Right renal pelvis (tissue), 4 donors: ENCODE measurements around the gene TLCD3B. TPM values are rescaled to one million over a fixed set of nuclear protein-coding genes. Genes with fewer than 3 reads are reported as not detected.
"Not testable (repeated sequence)": the region's sequence is repeated elsewhere in the genome, so short reads cannot be mapped to it uniquely, and the experiment has no call there.

Source experiments
- DNase-seq, 4 donors: peaks; one replicate each; pipeline ENCODE4 v3.0.0-alpha.2; 2013; ENCODE audit warnings: low read depth in 4 of 4, low spot score in 3 of 4, missing footprints in 1 of 4
- polyA plus RNA-seq, 4 donors: library from polyadenylated mRNA; unstranded; fragments of 120-200 nt; gene quantifications; one replicate each; pipeline ENCODE4 v1.2.1, GENCODE V29; 2013; ENCODE audit not compliant: insufficient read length in 4 of 4

The TLCD3B gene
- polyA plus RNA-seq, 4 donors, result 0.58 to 1.4 (median 0.81) TPM

DNA sequence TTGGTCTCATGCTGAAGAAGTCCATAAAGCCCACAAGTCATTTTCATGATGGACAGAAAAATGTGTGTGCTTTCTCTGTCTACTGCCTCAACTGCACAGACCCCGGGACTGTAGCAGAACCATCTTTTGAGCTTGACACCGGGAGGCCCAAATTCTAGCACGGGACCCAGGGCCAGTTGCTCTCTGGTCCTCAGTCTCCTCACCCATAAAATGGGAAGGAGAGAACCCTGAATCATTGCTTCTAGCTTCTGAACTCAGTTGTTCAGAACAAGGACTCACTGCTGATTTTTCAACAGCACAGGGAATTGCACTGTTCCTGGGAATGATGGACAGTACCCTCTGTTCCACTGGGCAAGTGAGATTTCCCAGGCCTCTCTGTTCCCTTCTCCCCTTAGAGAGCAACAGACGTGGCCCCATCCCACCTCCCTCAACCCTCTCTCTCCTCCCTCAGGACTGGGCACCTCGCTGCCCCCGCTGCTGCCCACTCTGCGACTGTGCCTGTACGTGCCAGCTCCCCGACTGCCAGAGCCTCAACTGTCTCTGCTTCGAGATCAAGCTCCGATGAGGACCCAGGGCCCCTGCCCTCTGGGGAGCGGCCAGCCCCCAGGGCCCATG lies 32.3 kb upstream of the TLCD3B start:
- no peak for DNase-seq

DNA sequence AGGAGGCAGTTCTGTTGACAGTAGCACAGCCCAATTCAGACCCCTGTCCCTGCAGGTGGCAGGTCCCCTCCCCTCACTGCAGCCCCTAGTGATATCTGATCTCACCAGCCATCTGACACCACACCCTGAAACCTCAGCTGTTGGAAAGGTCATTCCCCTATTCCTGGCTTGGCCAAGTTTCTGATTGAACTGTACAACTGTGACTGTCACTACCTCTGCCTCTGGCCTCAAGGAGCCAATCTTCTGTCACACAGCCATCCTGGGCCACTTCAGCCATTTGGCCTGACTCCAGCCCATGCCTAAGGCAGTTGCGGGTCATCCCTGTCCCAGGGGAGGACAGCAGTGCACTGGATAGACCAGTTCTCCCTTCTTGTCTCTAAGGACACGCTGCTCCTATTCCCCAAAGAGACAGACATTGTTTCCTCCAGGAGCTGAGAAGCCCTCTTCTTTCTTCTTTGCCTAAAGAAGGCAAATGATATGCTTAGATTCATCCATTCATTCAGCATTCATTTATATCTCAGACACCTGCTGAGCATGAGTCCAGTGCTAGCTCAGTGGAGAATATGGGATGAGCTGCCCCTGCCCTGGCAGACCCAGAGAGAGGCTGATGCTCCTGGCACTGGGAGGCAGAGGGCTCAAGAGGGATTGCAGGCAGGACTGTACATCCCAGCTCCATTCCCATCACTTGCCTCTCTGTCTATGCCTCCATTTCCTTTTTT lies 29.9 kb upstream of the TLCD3B start:
- DNase-seq, result no peak

DNA sequence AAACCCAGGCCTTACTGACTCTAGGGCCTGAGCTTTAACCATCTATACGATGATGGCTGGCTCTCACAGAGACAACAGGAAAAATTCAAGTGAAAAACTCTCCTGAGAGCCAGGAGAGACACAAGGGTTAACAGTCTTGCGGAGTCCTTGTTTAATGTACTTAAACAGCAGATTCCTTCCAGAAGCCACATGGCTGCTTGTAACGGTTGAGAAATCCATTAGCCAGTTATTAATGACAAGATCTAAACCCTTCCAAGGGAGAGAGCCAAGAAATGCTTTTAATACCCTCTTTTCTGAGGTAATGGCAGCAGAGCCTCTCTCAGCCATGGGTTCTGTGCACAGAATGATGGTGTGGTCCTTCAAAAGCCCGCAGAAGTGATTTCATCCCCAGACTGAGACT lies 29.3 kb upstream of the TLCD3B start:
- DNase-seq, result no peak

DNA sequence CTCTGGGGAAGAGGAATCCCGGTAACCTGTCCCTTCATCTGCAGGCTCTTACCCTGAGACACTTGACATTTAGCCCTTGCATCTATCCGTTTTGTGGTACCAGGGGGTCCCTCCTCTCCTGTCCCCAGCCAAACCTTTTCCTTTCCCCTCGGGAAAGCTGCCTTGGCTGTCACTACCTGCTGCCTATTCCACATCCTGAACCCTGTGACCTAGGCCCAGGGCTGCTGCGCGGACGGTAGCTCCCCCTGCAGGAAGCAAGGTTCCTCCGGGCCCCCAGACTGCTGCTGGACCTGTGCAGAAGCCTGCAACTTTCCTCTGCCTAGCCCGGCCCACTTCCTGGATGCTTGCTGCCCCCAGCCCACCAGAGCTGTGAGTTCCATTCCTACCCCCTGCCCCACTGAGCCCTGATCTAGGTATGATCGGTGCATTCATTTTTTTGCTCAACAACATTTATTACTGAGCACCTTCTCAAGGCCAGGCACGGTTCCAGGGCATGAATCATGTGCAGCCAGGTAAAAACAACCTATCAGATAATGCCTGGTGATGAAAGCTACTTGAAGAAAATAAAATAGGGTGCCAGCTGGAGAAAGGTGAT lies 24.0 kb upstream of the TLCD3B start:
- no peak for DNase-seq

DNA sequence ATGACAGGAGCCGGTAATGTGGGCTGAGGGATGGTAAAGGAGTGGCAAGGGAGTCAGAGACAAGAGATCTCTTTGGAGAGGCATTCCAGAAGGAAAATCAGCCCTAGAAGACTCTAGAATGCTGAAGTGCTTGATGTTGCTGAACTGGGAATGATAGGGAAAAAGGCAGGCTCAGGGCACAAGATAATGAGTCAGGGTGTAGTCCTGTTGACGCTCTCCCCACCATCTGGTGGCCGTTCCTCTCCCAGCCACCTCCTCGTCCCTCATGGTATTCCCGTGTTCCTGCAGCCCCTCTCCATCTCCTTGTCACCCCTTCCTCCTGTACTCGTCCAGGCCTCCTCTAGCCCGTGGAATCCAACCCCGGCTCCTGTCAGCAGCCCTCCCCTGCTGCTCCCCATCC lies 23.4 kb upstream of the TLCD3B start:
- DNase-seq, result no peak

DNA sequence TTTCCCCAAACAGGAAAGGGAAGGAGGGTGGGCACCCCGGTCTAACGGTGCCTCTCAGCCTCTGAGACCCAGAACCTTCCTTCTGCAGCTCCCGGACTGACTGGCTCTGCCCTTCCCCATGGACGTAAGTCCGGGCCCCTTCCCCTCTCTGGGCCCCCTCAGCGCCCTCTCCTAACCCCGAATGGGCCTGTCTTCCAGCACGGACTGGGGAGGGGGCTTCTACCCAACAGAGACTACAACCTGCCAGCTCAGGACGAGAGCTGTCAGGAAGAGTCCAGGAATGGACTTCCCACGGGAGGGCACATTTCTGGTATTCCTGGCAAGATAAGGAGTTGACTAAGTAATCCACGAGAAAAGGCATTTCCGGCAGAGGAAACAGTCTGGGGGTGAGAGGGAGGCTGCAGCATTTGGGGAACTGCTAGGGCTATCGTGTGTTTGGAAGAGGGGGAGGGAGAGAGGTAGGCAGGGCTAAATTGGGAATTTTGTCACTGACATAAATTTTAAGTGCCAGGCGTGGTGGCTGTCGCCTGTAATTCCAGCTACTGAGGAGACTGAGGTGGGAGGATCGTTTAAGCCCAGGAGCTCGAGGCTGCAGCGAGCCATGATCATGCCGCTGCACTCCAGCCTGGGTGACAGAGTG lies 22.4 kb upstream of the TLCD3B start:
- no peak for DNase-seq

DNA sequence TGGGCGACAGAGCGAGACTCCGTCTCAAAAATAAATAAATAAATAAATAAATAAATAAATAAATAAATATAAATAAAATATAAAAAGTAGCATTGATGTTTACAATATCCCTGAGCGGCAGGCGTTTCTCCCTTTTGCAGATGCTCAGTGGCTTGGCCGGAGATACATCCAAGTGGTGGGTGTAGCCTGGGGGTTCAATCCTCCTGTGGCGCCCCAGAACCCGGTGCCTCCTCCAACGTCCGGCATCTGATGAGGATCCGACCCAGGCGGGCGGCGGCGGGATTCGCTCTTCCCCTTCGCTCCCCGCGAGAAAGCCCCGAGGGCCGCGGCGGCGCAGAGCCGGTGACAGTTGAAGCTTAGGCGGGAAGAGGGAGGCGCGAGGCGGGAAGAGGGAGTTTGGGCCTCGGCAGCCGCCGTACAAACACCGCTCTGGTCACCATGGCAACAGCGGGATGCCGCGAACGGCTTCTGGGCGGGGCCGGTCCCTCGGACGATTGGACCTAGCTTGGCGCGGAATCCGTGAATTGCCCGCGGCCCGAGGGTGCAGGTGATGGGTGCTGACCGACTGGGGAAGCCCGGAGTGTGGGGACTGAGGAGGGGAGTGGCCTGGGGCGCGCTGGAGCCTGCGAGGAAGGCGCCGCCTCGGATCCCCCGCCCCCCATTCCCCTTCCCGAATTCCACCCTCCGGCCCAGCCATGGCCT lies 21.8 kb upstream of the TLCD3B start:
- DNase-seq, result peak; percentile 78 to 85 (median 80)

DNA sequence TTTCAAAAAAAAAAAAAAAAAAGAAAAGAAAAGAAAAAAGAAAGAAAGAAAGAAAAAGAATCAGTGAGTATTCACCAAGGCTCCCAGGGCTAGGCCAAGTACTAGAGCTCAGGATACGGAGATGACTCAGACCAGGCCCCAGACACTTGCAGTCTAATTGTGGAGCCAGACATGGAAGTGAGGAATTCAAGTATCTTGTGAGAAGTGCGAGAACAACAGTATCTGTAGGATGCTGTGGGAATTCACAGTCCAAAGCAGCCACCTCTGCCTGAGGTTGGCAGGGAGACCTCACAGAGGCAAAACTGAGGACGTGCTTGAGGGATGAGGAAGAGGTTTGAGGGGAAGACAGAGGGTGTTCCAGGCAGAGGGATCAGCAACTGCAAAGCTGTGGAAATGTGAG lies 20.4 kb upstream of the TLCD3B start:
- DNase-seq, result no peak

DNA sequence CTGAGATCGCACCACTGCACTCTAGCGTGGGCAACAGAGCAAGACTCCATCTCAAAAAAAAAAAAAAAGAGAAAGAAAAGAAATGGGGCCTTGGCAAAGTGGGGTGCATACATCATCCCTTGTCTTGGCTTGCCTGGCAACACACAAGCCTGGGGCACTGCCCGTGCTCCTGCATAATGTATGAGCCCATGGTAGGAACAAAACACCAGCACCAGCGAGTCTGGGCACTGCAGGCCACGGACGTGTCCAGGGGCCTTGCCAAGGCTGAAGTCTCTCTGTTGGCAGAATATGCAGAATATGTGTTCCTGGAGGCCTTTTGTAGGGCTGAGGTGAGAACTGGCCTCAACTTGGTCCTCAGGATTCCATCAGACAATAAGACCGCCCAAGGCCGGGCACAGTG lies 18.8 kb upstream of the TLCD3B start:
- no peak for DNase-seq

DNA sequence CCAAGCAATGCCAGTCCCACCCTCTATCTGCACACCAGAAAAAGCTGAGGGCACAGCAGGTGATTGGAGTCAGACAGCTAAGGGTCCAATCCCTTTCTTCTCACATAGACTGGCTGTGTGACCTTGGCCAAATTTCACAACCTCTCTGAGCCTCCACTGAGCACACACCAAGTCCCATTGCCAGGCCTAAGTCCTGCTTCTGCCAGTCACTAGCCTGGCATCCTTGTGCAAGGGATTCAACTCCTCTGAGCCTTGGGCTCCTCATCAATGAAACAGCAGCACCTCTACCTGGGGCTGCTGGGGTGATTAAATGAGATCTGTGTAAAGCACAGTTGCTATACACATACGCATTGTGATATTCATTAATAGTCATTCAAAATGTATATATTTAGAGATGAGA lies 15.5 kb upstream of the TLCD3B start:
- DNase-seq, result no peak

DNA sequence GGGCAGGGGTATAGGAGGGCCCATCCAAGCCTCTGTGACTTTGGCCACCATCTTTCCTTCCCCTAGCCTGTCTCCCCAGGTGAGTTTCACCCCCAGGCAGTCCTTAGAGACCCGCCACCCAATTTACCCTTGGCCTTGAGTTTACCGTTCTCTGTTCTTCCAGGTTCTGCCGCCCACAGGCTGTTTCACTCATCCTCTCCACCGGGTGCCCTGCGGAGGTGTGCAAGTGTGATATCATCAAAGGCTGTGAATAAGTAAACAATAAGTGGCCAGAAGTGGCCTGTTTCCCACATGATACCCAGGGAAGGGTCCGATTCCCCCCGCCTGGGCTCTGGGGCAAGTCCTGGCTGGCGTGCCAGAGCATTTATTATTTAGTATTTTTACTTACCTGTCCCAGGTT lies 15.1 kb upstream of the TLCD3B start:
- DNase-seq, result no peak

DNA sequence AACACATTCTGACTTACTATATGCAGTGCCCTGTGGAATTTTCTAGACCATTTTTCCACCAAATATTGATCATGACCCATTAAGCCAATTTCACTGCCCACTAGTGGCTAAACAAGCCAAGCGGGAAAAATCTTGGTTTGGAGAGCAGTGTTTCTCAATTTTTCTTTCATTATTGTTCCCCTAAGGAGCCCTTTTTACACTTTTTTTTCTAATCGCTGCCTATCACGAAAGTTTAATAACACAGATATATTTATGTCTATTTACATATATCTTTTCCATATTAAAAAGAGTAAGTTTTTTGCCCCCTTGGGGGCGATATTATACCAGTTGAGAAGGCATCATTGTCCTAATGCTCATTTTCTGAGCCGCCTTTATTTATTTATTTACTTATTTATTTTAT lies 10.8 kb upstream of the TLCD3B start:
- peak in 1 of 4 donors; percentile 19 for DNase-seq

DNA sequence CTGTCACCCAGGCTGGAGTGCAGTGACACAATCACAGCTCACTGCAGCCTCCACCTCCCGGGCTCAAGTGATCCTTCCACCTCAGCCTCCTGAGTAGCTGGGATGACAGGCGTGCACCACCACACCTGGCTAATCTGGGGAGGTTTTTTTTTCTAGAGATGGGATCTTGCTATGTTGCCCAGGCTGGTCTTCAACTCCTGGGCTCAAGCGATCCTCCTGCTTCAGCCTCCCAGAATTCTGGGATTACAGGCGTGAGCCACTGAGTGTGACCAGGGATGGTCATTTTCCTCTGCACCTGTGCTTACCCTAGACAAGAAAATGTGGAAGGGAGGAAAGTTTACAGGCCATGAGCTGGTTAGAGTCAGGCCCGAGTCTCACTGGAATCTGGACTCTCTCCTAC lies 9.6 kb upstream of the TLCD3B start:
- DNase-seq, result not testable (repeated sequence)

DNA sequence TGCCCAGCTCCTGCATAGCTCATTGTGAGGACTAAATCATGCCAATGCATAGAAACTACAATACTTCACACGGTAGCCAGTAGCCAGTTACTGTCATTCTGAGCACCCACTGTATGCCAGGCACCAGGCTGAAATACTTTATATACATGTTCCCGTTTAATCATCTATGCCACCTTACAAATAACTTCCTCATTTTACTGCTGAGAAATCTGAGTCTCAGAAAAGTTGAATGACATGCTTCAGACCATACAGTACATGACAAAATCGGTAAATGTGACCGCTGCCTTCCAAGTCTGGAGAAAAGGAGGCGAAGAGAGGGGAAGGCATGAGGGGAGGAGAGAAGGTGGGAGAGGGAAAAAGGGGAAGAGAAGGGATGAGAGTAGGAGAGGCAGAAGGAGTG lies 9.2 kb upstream of the TLCD3B start:
- DNase-seq, result no peak

DNA sequence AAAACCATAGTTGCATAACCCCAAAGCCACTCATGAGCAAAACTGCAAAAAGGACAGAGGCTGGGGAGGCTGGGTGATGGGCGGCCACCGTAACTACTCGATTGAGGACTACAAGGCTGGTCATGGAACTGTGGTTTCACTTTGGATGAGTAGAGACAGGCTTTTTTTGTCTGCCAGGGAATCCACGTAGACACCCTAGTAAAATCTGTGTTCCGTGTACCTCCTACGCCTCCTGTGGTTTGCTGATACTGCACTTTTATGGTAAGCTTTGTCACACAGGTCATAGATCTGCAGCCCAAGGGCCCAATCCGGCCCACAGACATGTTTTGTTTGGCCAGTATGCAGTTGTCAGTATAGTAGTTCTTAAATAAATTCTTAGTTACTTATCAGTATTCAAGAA lies 2.2 kb upstream of the TLCD3B start:
- DNase-seq, result no peak

DNA sequence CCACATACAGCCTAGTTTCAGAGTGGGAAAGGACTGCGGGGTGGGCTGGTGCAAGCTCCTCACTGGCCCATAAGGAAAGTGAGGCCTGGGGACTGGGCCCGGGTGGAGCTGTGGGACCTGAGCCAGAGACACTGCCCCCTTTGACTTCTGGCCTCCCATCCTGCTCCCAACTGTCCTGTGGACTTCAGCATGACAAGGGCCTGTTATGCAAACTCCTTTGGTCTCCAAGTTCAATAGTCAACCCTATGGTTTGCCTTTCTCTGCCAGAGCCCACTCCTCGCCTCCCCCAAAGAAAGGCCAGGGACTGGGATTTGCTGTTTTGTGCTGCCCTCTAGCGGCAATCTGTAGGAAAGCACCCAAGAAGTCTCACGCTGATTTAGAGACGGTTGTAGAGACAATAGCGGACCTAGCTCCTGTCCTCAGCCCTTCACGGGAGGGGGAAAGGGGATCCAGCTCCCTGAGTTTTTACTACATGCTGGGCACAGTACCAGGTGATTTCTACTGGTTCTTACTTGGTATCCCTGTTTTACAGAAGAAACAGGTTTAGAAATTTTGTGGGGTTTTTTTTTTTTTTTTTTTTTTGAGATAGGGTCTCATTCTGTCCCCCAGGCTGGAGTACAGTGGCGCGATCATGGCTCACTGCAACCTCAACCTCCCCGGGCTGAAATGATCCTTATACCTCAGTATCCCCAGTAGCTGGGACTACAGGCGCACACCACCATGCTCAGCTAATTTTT lies 1.2 kb upstream of the TLCD3B start:
- peak in 2 of 4 donors; percentile 60 to 67 for DNase-seq

DNA sequence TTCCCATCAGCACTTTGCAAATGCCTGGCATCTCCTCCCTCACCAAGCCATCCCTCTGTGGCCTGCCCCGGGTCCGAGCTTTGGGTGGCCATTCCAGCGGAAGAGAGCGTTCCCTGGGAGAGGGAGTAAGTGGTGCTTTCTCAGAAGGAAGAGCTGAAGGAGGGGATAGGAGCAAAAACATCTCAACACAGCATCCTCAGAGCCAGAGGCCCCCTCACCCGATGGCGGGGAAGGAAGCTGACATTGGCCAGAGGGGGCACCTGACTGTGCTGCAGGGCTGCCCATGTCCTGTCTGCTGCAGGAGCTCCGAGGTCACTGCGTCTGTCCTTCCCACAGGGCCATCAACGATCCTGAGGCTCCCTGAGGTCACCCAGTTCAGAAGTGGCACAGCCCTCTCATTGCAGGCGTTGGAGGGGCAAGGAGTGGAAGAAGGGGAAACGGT lies 427 bp upstream of the TLCD3B start:
- no peak for DNase-seq

DNA sequence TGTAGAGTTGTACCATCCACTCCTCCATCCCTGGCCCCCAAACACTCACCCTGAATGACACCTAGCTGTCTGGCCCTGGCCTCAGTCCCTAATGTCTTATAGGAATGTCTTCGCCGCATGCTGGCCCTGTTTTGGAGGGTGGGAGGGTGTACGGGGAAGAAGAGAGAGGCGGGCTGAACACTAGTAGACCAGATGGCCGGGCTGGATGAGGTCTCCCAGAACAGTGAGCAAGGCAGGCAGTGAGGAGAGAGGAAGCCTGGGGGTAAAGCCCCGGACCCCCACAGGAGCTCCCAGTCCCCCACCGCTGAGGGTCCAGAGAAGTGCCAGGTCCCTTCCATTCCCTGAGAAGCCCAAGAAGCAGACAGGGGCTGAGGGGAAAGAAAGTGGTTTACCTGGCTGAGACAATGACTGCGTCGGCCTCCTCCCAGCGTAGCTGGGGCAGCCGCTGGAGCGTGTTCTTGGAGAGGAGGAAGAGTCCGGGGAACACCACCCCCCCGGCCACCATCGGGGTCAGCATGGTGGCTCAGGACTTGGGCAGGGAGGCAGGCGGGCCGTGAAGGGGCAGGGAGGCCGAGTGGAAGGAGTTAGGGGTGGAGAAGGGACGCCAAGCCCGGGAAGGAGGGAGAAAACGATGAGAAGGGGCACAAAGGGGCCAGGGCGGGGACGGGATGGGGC lies 923 bp downstream of the TLCD3B start:
- DNase-seq, result no peak

DNA sequence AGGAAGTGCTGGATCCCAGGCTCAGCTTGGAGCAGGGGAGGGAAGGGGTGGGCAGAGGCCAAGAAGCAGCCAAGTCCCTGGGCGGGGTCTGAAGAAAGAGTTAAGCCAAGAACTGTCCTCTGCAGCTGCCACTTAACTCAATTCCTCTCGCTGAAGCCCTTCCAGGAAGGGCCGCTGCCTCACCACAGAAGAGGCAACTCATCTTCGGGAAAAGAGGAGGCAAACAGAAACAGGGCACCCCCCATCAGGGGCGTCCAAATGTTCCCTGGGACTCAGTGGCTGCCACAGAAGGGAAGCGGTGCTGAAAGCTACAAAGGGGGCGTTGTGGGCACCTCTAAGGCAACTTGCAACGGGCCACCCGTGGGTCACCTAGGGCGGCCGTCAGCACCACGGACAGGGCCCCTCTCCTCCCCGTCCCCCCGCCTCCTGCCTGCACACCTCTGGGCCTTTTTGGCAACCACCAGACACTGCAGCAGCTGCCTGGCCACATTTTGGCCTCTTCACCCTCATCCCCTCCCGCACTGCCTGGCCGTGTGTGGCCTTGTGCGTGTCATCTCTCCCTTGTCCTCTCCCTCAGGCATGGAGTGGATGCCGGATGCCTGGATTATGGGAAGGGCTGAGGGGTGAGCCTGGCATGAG lies 2.5 kb downstream of the TLCD3B start:
- DNase-seq, result no peak
